AG04450 (cell line): ENCODE measurements around the gene GNA12. TPM values are rescaled to one million over a fixed set of nuclear protein-coding genes. Genes with fewer than 3 reads are reported as not detected.

Experiments used
- CTCF ChIA-PET: fragments of 300-600, 350-600 bp; formaldehyde crosslinking; extraction: SDS; loops from one replicate; lab custom pipeline; 2022; ENCODE audit warnings: antibody characterized with exemption, inconsistent platforms; lab: Charles Lee
- POLR2A ChIA-PET: fragments of 350-600 bp; formaldehyde crosslinking; extraction: SDS; loops from one replicate; lab custom pipeline; 2021; ENCODE audit warnings: antibody characterized with exemption, inconsistent platforms; lab: Yijun Ruan, JAX
- DNase-seq: peaks from one replicate; pipeline ENCODE4 v3.0.0-alpha.2; 2011; ENCODE audit warnings: low read depth, low spot score
- H3K27ac ChIP-seq: one replicate; pipeline ENCODE4 v1.5.1; 2012; ENCODE audit warnings: low read depth, low read length, control low read depth
- H3K27me3 ChIP-seq: one replicate; pipeline ENCODE4 v1.6.0; 2012; ENCODE audit warnings: low read length; ENCODE audit not compliant: control insufficient read depth, insufficient read depth
- H3K4me3 ChIP-seq: 2 replicates; pipeline ENCODE4 v1.5.1; 2011; ENCODE audit warnings: mild to moderate bottlenecking, low read depth, low read length, control low read depth
- H3K9me3 ChIP-seq: 2 replicates; pipeline ENCODE4 v1.5.1; 2012; ENCODE audit warnings: low read length; ENCODE audit not compliant: control insufficient read depth, insufficient read depth
- CTCF ChIP-seq: IDR thresholded peaks from 2 replicates; pipeline ENCODE4 v1.5.1; 2011; ENCODE audit warnings: low read depth, low read length, control low read depth, inconsistent platforms
- polyA plus RNA-seq: library from polyadenylated mRNA; depleted of rRNA; stranded (reverse); fragments of >200 nt; gene quantifications from 2 replicates; pipeline ENCODE4 v1.2.3, GENCODE V29; 2011

Gene GNA12
- polyA plus RNA-seq, 1 experiment: 97.4 TPM

- POLR2A ChIA-PET: interaction anchor here (0.6 to 1.8 kb wide), 3 partner anchors 34 to 59 kb away, joined by 4 to 8 read pairs (median 5); no protein-coding TSS in a partner anchor
- peak overlapping the region; percentile 95 for H3K27ac ChIP-seq
- no peak overlapping the region for H3K4me3 ChIP-seq
- no peak for TF ChIP-seq CTCF
- H3K9me3 ChIP-seq: no peaks in the 10 kb centered on the region; the same call in 1 of the 2 replicates
- DNase-seq: no peak
- CTCF ChIA-PET: interaction anchor here (0.7 to 1.7 kb wide), 2 partner anchors 33 to 52 kb away, joined by 4 to 5 read pairs; no protein-coding TSS in a partner anchor
- no peaks in the 10 kb centered on the region for H3K27me3 ChIP-seq
These were observed 82.2 kb downstream of the GNA12 start for GRCh38 chr7:2761801-2762497.

GRCh38 chr7:2761131-2761624 is 82.9 kb downstream of the GNA12 start:
- CTCF ChIA-PET: interaction anchor here (0.7 to 1.7 kb wide), 4 partner anchors 31 to 51 kb away, joined by 3 to 5 read pairs (median 4); no protein-coding TSS in a partner anchor
- Histone ChIP-seq H3K9me3 (no peaks in the 10 kb centered on the region; the same call in 1 of the 2 replicates), H3K4me3 (no peak overlapping the region), H3K27ac (peak overlapping the region; percentile 21), H3K27me3 (no peaks in the 10 kb centered on the region)
- POLR2A ChIA-PET: interaction anchor here (1.8 kb wide), 1 partner anchor 60 kb away, joined by 8 read pairs; no protein-coding TSS in a partner anchor
- no peak for DNase-seq
- no peak for TF ChIP-seq CTCF

- Histone ChIP-seq H3K9me3 (no peaks in the 10 kb centered on the region; the same call in 1 of the 2 replicates), H3K4me3 (no peak overlapping the region), H3K27ac (peak overlapping the region; percentile 59), H3K27me3 (no peaks in the 10 kb centered on the region)
- no peak for DNase-seq
- CTCF ChIA-PET: interaction anchor here (1.0 to 1.8 kb wide), 4 partner anchors 31 to 90 kb away, joined by 3 to 4 read pairs (median 4); no protein-coding TSS in a partner anchor
- POLR2A ChIA-PET: interaction anchor here (1.8 kb wide), 1 partner anchor 61 kb away, joined by 8 read pairs; no protein-coding TSS in a partner anchor
- peak; percentile 56 for TF ChIP-seq CTCF
These were observed 83.8 kb downstream of the GNA12 start for GRCh38 chr7:2760098-2760889.

GRCh38 chr7:2759736-2760097 is 84.4 kb downstream of the GNA12 start:
- Histone ChIP-seq H3K4me3 (no peak overlapping the region), H3K9me3 (peaks cover 4% of the 10 kb centered on the region), H3K27me3 (no peaks in the 10 kb centered on the region), H3K27ac (peak overlapping the region; percentile 59)
- DNase-seq: no peak
- no peak for TF ChIP-seq CTCF
- ChIA-PET POLR2A (no interaction called here), CTCF (interaction anchor here (1.8 kb wide), 1 partner anchor 89 kb away, joined by 4 read pairs; no protein-coding TSS in a partner anchor)
